ENCODE results near the gene TTC7B. TPM values are rescaled to one million over a fixed set of nuclear protein-coding genes. Genes with fewer than 3 reads are reported as not detected.

Gene TTC7B
- total RNA-seq, 1 donor from 2014 or later: 46.0 TPM

- no peaks in the 10 kb centered on the region for H3K27me3 ChIP-seq (ENCODE audit: control insufficient read depth, insufficient read depth, low read length)
- TF ChIP-seq CTCF (IDR thresholded peaks at IDR 0.05; ENCODE audit: insufficient read depth, low read length, poor library complexity, severe bottlenecking): no peak
- no peak overlapping the region for H3K4me3 ChIP-seq (ENCODE audit: low read depth, low read length)
- H3K36me3 ChIP-seq (ENCODE audit: control insufficient read depth, insufficient read depth, low read length): no peaks in the 10 kb centered on the region
- DNase-seq (ENCODE audit: low read depth): no peak
Measured at GRCh38 chr14:90639641-90640040, 176.6 kb downstream of the TTC7B start.

- TF ChIP-seq CTCF (IDR thresholded peaks at IDR 0.05; ENCODE audit: insufficient read depth, low read length, poor library complexity, severe bottlenecking): no peak
- Histone ChIP-seq H3K4me3 (ENCODE audit: low read depth, low read length) (no peak overlapping the region), H3K27me3 (ENCODE audit: control insufficient read depth, insufficient read depth, low read length) (no peaks in the 10 kb centered on the region), H3K36me3 (ENCODE audit: control insufficient read depth, insufficient read depth, low read length) (no peaks in the 10 kb centered on the region)
- no peak for DNase-seq (ENCODE audit: low read depth)
Measured at GRCh38 chr14:90632871-90633270, 183.4 kb downstream of the TTC7B start.

- Histone ChIP-seq H3K4me3 (ENCODE audit: low read depth, low read length) (no peak overlapping the region), H3K36me3 (ENCODE audit: control insufficient read depth, insufficient read depth, low read length) (no peaks in the 10 kb centered on the region), H3K27me3 (ENCODE audit: control insufficient read depth, insufficient read depth, low read length) (no peaks in the 10 kb centered on the region)
- TF ChIP-seq CTCF (IDR thresholded peaks at IDR 0.05; ENCODE audit: insufficient read depth, low read length, poor library complexity, severe bottlenecking): no peak
- no peak for DNase-seq (ENCODE audit: low read depth)
Measured at GRCh38 chr14:90632451-90632850, 183.8 kb downstream of the TTC7B start.

GRCh38 chr14:90630171-90630806 lies 185.9 kb downstream of the TTC7B start:
- TF ChIP-seq CTCF (IDR thresholded peaks at IDR 0.05; ENCODE audit: insufficient read depth, low read length, poor library complexity, severe bottlenecking): no peak
- Histone ChIP-seq H3K4me3 (ENCODE audit: low read depth, low read length) (no peak overlapping the region), H3K27me3 (ENCODE audit: control insufficient read depth, insufficient read depth, low read length) (no peaks in the 10 kb centered on the region), H3K36me3 (ENCODE audit: control insufficient read depth, insufficient read depth, low read length) (no peaks in the 10 kb centered on the region)
- no peak for DNase-seq (ENCODE audit: low read depth)

GRCh38 chr14:90629471-90629870 lies 186.8 kb downstream of the TTC7B start:
- no peak overlapping the region for H3K4me3 ChIP-seq (ENCODE audit: low read depth, low read length)
- no peak for DNase-seq (ENCODE audit: low read depth)

More at GRCh38 chr14:90629471-90629870, 186.8 kb downstream of the TTC7B start:
- no peaks in the 10 kb centered on the region for H3K36me3 ChIP-seq (ENCODE audit: control insufficient read depth, insufficient read depth, low read length)
- H3K27me3 ChIP-seq (ENCODE audit: control insufficient read depth, insufficient read depth, low read length): no peaks in the 10 kb centered on the region
- TF ChIP-seq CTCF (IDR thresholded peaks at IDR 0.05; ENCODE audit: insufficient read depth, low read length, poor library complexity, severe bottlenecking): no peak
